ENCODE results near the gene MYOF. TPM values are rescaled to one million over a fixed set of nuclear protein-coding genes. Genes with fewer than 3 reads are reported as not detected.

The MYOF gene
- total and polyA plus RNA-seq, 9 of the 15 experiments (the other 6 are each of a cell fraction or from before 2014, with no cell fraction given), result 0.06 to 0.27 TPM; not detected in 7

DNA sequence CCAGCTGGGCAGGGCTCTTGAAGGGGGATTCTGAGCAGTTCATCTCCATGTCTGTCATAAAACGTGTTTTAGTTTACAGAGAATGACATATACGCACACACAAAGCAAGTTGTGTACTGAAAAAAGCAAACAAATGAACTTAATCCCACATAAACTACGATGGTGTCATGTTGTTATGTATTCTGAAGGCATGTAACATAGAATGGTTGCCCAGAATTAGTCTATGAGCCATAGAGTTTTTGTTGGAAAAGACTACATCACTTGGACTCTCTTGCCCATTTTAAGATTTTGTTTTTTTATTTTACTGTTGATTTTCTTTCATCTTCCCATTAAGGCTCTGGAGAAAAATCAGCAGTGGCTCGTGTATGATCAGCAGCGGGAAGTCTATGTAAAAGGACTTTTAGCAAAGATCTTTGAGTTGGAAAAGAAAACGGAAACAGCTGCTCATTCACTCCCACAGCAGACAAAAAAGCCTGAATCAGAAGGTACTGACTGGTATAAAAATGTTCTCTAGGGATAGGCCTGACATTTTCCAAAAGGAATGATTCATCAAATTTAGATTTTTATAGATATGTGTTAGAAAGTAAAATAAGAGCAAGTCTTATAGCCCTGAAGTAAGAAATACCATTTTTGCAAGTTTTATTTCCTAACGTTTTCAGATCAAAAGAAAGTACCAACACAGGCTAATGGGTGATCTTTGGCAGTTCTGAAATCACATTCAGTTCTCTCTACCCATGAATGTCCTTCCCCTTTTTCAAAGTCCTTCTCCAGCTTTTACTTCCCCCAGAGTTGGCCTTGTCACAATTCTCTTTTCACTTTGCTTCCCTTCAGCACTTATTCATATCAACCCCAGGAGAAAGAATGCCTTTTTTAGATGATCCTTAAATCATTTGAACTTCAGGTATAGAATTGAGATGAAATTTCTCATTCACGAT is 33.2 kb upstream of the MYOF start:
- Histone ChIP-seq H3K27ac (ENCODE audit: extremely low read depth, low read depth, low read length) (no peak overlapping the region), H3K27me3 (ENCODE audit: control insufficient read depth in 2 of 2, insufficient read depth in 2 of 2, low read length in 2 of 2) (no peaks in the 10 kb centered on the region), H3K36me3 (ENCODE audit: control insufficient read depth, insufficient read depth, low read length) (peaks cover 37% of the 10 kb centered on the region; the same call in 2 of the 3 replicates), H3K79me2 (ENCODE audit: control insufficient read depth, insufficient read depth, low read length) (no peaks in the 10 kb centered on the region), H3K9me3 (replicated peaks; ENCODE audit: control insufficient read depth, insufficient read depth, low read depth, low read length) (no peaks in the 10 kb centered on the region), H3K9ac (ENCODE audit: insufficient read depth in 1 of 2, low read depth in 2 of 2, low read length in 2 of 2) (no peak overlapping the region), H3K4me1 (replicated peaks in 1 of 2; ENCODE audit: control insufficient read depth in 2 of 2, insufficient read depth in 2 of 2, low read length in 2 of 2) (no peaks in the 10 kb centered on the region), H3K4me3 (no peak overlapping the region), H4K20me1 (replicated peaks; ENCODE audit: control insufficient read depth, insufficient read depth, low read length) (no peaks in the 10 kb centered on the region), H3K9me1 (ENCODE audit: control insufficient read depth, insufficient read depth, low read length) (no peaks in the 10 kb centered on the region), H3K4me2 (ENCODE audit: insufficient read depth, low read length) (no peak overlapping the region), H2AFZ (ENCODE audit: low read depth, low read length) (no peak overlapping the region)
- DNase-seq (ENCODE audit: extremely low read depth in 1 of 4, low spot score in 3 of 4), result no peak
- in situ Hi-C loops (cut with MboI) (no loop called here), intact Hi-C loops (cut with micrococcal nuclease) (no loop called here)
- 67% methylated on average over 8 of the region's 8 CpGs for WGBS (ENCODE audit: insufficient coverage, low coverage, missing lambda C conversion rate)
- POLR2A ChIA-PET, result no interaction called here
- ATAC-seq, result no peak
- BruUV-seq (replicated peaks), result no TSS peak
- TF ChIP-seq DNMT1 (IDR thresholded peaks at IDR 0.05), result no peak
- TF ChIP-seq, protein P1, sequence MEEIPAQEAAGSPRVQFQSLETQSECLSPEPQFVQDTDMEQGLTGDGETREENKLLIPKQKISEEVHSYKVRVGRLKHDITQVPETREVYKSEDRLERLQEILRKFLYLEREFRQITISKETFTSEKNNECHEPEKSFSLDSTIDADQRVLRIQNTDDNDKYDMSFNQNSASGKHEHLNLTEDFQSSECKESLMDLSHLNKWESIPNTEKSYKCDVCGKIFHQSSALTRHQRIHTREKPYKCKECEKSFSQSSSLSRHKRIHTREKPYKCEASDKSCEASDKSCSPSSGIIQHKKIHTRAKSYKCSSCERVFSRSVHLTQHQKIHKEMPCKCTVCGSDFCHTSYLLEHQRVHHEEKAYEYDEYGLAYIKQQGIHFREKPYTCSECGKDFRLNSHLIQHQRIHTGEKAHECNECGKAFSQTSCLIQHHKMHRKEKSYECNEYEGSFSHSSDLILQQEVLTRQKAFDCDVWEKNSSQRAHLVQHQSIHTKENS (CRISPR knock-in tag; IDR thresholded peaks at IDR 0.05), result no peak
- TF ChIP-seq SNRNP70 (optimal IDR thresholded peaks at IDR 0.05; ENCODE audit: low read depth, low read length), result no peak
- TF ChIP-seq NCOA2 (IDR thresholded peaks at IDR 0.05; ENCODE audit: partially characterized antibody in 2 of 2), result no peak
- TF ChIP-seq RBM39 (optimal IDR thresholded peaks at IDR 0.05; ENCODE audit: low read depth, low read length), result no peak
- FAIRE-seq, result no peak
- CTCF ChIA-PET (ENCODE audit: low intra/inter-chr PET ratio), result no interaction called here

Measured in K562 (cell line).